ENCODE results near the gene ZNF35.

ZNF35 gene

DNA sequence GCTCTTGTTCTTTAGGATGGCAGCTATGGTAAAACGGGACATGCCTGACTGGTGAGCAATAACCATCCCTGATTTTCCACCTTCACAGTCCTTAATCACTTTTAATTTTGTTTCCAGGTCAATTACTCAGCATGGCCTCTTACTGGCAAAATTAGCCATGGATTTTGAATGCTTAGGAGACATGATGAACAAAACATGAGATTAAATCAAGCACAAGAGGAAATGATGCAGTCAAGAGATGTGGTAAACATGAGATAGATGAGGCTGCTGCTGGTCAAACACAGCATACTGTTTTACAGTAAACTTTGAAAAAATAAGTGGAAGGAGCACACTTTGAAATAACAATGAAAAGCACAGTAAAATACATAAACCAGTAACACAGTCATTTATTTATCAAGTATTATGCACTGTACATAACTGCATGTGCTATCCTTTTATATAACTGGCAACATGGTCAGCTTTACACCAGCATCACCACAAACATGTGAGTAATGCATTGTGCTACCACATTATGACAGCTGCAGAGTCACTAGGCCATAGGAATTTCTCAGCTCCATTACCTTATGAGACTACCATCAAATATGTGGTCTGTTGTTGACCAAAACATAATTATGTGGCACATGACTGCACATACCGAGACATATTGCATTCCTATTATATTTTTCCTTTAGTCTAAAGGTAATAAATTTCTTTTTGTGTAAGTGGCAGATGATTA, 33.8 kb downstream of the ZNF35 start:
- intact Hi-C loops (cut with DNase I): no loop called here
- no peak for DNase-seq

DNA sequence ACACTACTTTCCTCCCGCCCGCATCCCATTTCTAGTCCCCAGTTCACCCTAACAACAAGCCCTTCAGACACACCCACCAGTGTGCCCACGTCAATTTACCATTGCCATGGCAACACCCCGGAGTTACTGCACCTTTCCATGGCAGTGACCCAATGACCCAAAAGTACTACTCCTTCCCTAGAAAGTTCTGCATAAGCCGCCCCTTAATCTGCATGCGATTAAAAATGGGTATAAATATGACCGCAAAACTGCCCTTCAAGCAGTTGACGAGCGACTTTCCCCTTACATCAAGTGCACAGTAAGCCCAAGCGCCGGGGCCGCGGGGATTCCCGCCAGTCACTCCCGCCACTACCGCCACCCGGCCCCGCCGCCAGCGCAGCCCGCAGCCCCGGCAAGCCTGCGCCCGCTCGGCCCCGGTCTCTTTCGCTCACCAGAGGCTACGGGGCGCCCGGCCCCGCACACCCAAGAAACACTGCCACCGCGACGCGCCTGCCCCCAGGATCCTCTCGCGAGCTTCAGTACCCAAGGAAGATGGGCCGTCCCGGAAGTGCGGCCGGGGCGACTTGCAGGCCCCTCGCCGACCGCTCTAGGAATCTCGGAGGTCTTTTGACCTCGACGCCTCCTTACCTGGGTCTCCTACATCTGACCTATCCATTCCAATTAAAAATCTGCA, 36.7 kb downstream of the ZNF35 start:
- DNase-seq: peak; percentile 50 to 97 (median 76)

DNA sequence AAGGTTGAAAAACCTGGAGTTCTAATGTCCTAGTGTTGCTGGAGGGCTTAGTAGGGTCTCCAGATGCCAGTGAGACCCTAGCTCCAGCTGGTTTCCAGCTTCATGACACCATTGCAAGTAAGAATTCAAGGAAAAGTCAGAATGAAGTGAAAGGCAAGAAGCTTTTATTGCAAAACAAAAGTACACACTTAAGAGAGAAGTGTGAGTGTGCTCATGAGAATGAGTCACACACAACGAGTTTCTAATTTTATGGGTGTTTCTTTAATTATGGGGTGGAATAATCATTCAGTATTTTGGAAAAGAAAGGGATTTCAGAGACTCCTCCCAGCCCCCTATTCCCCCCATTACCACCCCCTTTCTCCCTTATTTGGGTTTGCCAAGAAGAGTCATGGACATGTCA, 39.4 kb downstream of the ZNF35 start:
- intact Hi-C loops (cut with DNase I): no loop called here
- DNase-seq: no peak

More for the DNA sequence above, 36.7 kb downstream of the ZNF35 start:
- intact Hi-C loops (cut with DNase I): no loop called here

Data from posterior cingulate gyrus (tissue), 11 donors.